Heart right ventricle (tissue), 16 donors: ENCODE data around the gene LRRC57. TPM values are rescaled to one million over a fixed set of nuclear protein-coding genes. Genes with fewer than 3 reads are reported as not detected.

ENCODE experiments used
- ATAC-seq, 8 donors: fragments of 200-7000 bp; cut with Tn5 transposase; one replicate each; pipeline ENCODE4 v1.9.1; 2020; ENCODE audit warnings: mild to moderate bottlenecking in 8 of 8, moderate library complexity in 8 of 8, moderate number of reproducible peaks in 1 of 8
- DNase-seq, 2 donors: peaks; one replicate each; pipeline ENCODE4 v3.0.0-alpha.2; 2020
- H3K27ac ChIP-seq, 10 donors: fragments of 200-600 bp; sonication (generic) in 2 of 10; one replicate each; pipeline versions ENCODE4 v1.5.0 to v1.8.0; 2020 to 2022; ENCODE audit warnings: mild to moderate bottlenecking in 3 of 10
- H3K27me3 ChIP-seq, 7 donors: fragments of 200-600 bp; one replicate each; pipeline ENCODE4 v1.8.0; 2021 to 2022; ENCODE audit warnings: mild to moderate bottlenecking in 2 of 7
- H3K36me3 ChIP-seq, 9 donors: fragments of 200-600 bp; sonication (generic) in 1 of 9; one replicate each; pipeline versions ENCODE4 v1.5.0 to v1.8.0; 2020 to 2022; ENCODE audit warnings: mild to moderate bottlenecking in 2 of 9
- H3K4me1 ChIP-seq, 9 donors: fragments of 200-600 bp; sonication (generic) in 1 of 9; one replicate each; pipeline versions ENCODE4 v1.5.0 to v1.8.0; 2020 to 2022; ENCODE audit warnings: mild to moderate bottlenecking in 4 of 9
- H3K4me3 ChIP-seq, 10 donors: fragments of 200-600 bp; sonication (generic) in 2 of 10; one replicate each; pipeline versions ENCODE4 v1.5.0 to v1.8.0; 2020 to 2022; ENCODE audit warnings: mild to moderate bottlenecking in 7 of 10, moderate library complexity in 2 of 10
- H3K9me3 ChIP-seq, 11 donors: fragments of 200-600 bp in 10 of 11; sonication (generic) in 2 of 11; one replicate each; pipeline versions ENCODE4 v1.5.0 to v1.8.0; 2013 to 2022; ENCODE audit warnings: mild to moderate bottlenecking in 2 of 11, control low read depth in 1 of 11, moderate library complexity in 1 of 11
- WGBS, 2 donors: extraction: QIAGEN DNeasy Blood & Tissue Kit; methylation state at CpG; one replicate each; pipeline ENCODE4 v1.1.7; 2013; ENCODE audit warnings: inconsistent platforms in 1 of 2; 5-methylcytosine and 5-hydroxymethylcytosine counted together
- intact Hi-C, 10 donors: fragments of 100-400 bp; cut with DNase I; formaldehyde crosslinking; loops; one replicate each; pipeline versions ENCODE4 v1.11.1 to v1.14.2; 2022
- polyA plus RNA-seq, 2 donors: library from polyadenylated mRNA; stranded (reverse); fragments of 200-250 nt; gene quantifications; one replicate each; pipeline ENCODE4 v1.2.3, GENCODE V29; 2013
- total RNA-seq, 10 donors: library from RNA; stranded (reverse); fragmentation: NEBNext Ultra II Directional in 3 of 10; extraction: Animal tissue kit (Norgen Biotek cat#: 25700) in 3 of 10; gene quantifications; one replicate each; pipeline versions ENCODE4 v1.2.1 to v1.2.4, GENCODE V29; 2021 to 2023
- TF ChIP-seq, protein P1 (sequence below), 9 donors: fragments of 200-600 bp; sonication (generic) in 2 of 9; IDR thresholded peaks; one replicate each; pipeline versions ENCODE4 v1.5.0 to v1.8.0; 2021 to 2022; ENCODE audit warnings: antibody characterized with exemption in 9 of 9, mild to moderate bottlenecking in 5 of 9, moderate library complexity in 1 of 9
- donor health status: Arrhythmogenic right ventricular cardiomyopathy.
- donor health status: ischemic (EF 13 %, LVEDD 7.1; RV severe dilation, severe dysfunction).
- donor health status: healthy with polysubstance abuse.
- donor health status: DM: no; HTN: yes; CAD: no.
- donor health status: DM: no; HTN: no; CAD: no.
- donor health status: ischemic (EF 25% LVEDD 6.9; RV normal size, moderate dysfunction).
- donor health status: ischemic (EF 25% LVEDD 5.7; RV mildly dilated, moderate dysfunction).
- donor health status: healthy.
- donor health status: DM: yes; HTN: yes; CAD: no.
- donor health status: Ischemic cardiomyopathy.
- donor health status: ischemic (EF 35%, LVEDD 5.7; RV mildly dilated, moderate dysfunction).
- donor health status: nonischemic (EF 11% LVEDD 7.7; RV severe dilation, severe dysfunction).
- donor health status: DM: yes; HTN: yes; CAD: no.
- donor health status: PGD.
- donor health status: ischemic (EF 29% LVEDD 5.4; RV normal size, mild dysfunction).
- donor health status: nonischemic (EF 23%, LVEDD 6.1; RV moderate dilation, normal function).

The LRRC57 gene
- total and polyA plus RNA-seq, 12 donors: 3.7 to 24.6 (median 16.4) TPM

DNA sequence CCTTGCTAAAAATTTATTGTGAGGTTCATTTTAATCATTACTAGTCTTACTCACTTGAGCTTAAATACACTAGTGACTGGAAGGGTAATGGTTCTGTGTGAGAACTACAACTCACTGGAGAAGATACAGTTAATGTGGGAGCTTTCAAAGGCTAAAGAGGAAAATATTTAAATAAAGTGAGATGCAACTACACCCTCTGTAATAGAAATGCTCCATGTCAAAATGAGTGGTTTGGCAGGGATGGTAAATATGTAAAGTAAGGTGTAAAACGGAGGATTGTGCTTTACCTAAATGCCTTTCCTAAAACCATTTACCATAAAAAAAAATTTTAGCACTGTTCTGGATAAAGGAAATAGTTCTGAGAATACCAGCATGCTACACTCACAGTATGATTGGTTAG, 15.3 kb downstream of the LRRC57 start:
- no peak overlapping the region for H3K27ac ChIP-seq
- no peak overlapping the region for H3K4me3 ChIP-seq
- H3K36me3 ChIP-seq: peaks cover 0 to 99% (median 36%) of the 10 kb centered on the region in 9 donors
- no peak for DNase-seq
- no peaks in the 10 kb centered on the region for H3K9me3 ChIP-seq
- intact Hi-C loops: no loop called here
- H3K4me1 ChIP-seq: no peaks in the 10 kb centered on the region
- TF ChIP-seq, protein P1, sequence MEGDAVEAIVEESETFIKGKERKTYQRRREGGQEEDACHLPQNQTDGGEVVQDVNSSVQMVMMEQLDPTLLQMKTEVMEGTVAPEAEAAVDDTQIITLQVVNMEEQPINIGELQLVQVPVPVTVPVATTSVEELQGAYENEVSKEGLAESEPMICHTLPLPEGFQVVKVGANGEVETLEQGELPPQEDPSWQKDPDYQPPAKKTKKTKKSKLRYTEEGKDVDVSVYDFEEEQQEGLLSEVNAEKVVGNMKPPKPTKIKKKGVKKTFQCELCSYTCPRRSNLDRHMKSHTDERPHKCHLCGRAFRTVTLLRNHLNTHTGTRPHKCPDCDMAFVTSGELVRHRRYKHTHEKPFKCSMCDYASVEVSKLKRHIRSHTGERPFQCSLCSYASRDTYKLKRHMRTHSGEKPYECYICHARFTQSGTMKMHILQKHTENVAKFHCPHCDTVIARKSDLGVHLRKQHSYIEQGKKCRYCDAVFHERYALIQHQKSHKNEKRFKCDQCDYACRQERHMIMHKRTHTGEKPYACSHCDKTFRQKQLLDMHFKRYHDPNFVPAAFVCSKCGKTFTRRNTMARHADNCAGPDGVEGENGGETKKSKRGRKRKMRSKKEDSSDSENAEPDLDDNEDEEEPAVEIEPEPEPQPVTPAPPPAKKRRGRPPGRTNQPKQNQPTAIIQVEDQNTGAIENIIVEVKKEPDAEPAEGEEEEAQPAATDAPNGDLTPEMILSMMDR (IDR thresholded peaks at IDR 0.05): no peak
- no peak for ATAC-seq
- 91 to 94% methylated on average over 1 of the region's 1 CpG for WGBS, 2 donors
- H3K27me3 ChIP-seq: no peaks in the 10 kb centered on the region

DNA sequence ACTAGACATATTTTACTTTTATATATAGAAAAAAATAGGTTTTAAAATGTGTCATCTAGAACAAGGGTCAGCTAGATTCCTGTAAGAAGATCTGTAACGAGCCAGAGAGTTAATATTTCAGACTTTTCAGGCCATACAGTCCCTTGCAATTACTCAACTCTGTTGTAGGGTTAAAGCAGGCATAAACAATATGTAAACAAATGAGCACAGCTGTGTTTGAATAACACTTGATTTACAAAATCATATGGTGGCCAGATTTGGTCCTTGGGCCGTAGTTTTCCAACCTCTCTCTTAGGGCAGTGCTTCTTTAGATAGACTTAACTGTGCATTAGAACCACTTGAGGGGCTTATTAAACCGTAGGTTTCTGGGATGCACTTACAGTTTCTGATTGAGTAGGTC, 19.6 kb downstream of the LRRC57 start:
- 96 to 97% methylated on average over 3 of the region's 3 CpGs for WGBS, 2 donors
- ATAC-seq: no peak

DNA sequence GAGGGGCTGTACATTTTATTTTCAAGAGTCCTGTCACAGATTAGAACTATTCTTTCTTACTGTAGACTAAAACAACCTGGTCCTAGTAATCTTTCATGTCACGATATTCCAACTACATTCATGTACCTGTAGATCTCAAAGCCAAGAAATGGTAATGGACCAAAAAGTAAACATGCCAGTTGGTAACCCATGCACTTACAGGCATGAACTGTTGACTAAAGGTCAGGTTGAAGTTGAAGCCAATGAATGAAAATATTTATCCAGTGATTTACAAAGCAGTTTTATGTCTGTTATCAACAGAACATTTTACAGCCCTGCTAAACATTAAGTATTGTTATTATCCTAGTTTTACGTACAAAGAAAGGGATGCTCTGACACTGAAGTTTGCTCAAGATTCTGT, 25.3 kb downstream of the LRRC57 start:
- intact Hi-C loops: no loop called here
- no peaks in the 10 kb centered on the region for H3K27me3 ChIP-seq
- no peak for ATAC-seq
- no peaks in the 10 kb centered on the region for H3K9me3 ChIP-seq
- no peak overlapping the region for H3K27ac ChIP-seq
- DNase-seq: no peak
- no peaks in the 10 kb centered on the region for H3K4me1 ChIP-seq
- TF ChIP-seq, protein P1 (IDR thresholded peaks at IDR 0.05): no peak
- peaks cover 0 to 96% (median 29%) of the 10 kb centered on the region in 9 donors for H3K36me3 ChIP-seq
- H3K4me3 ChIP-seq: no peak overlapping the region
- WGBS, 2 donors: 82 to 95% methylated on average over 2 of the region's 2 CpGs

More for the DNA sequence above, 19.6 kb downstream of the LRRC57 start:
- Histone ChIP-seq H3K4me1 (no peaks in the 10 kb centered on the region), H3K27ac (no peak overlapping the region), H3K4me3 (no peak overlapping the region), H3K27me3 (no peaks in the 10 kb centered on the region), H3K9me3 (no peaks in the 10 kb centered on the region), H3K36me3 (peaks cover 0 to 97% (median 42%) of the 10 kb centered on the region in 9 donors)
- TF ChIP-seq, protein P1 (IDR thresholded peaks at IDR 0.05): no peak
- intact Hi-C loops: no loop called here
- no peak for DNase-seq

DNA sequence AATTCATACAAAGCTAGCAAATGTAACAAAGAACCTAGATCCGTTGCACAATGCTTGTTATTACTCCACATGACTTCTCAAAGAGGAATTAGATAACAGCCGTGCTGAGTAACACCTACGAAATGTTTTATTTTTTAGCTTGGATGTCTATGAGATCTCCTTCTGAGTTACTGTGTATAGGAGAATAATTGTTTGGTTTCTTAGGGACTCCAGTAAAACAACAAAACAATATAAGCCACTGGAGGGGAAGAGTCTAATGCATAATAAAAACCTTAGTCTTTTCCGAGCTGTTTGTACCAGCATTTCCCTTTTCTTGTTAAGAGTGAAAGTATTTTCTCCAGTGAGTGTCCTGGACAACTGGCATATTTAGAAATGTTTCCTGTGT, 37.6 kb downstream of the LRRC57 start:
- Histone ChIP-seq H3K36me3 (peaks cover 0 to 70% (median 11%) of the 10 kb centered on the region in 9 donors), H3K27me3 (no peaks in the 10 kb centered on the region), H3K9me3 (no peaks in the 10 kb centered on the region), H3K27ac (peak overlapping the region in 9 of 10 donors; percentile 9 to 82 (median 42)), H3K4me1 (peaks cover 11 to 49% (median 35%) of the 10 kb centered on the region in 9 donors), H3K4me3 (peak overlapping the region in 5 of 10 donors; percentile 0 to 18 (median 6))
- DNase-seq: no peak
- TF ChIP-seq, protein P1 (IDR thresholded peaks at IDR 0.05): no peak
- intact Hi-C loops: no loop called here
- peak in 5 of 8 donors; percentile 22 to 70 (median 46) for ATAC-seq
- WGBS, 2 donors: 41 to 63% methylated on average over 4 of the region's 4 CpGs
